Lower leg skin (tissue), 4 donors: ENCODE measurements around the gene ENO2. TPM values are rescaled to one million over a fixed set of nuclear protein-coding genes. Genes with fewer than 3 reads are reported as not detected.
"Not testable (repeated sequence)": the region's sequence is repeated elsewhere in the genome, so short reads cannot be mapped to it uniquely, and the experiment has no call there.

ENCODE experiments used
- DNase-seq, 2 donors: peaks; one replicate each; pipeline ENCODE4 v3.0.0-alpha.2; 2019; ENCODE audit warnings: low spot score in 2 of 2
- H3K4me3 ChIP-seq: fragments of 200-600 bp; sonication (generic); 2 replicates; pipeline ENCODE4 v1.5.1; 2017; ENCODE audit warnings: mild to moderate bottlenecking, low read depth; ENCODE audit not compliant: poor library complexity, severe bottlenecking
- CTCF ChIP-seq, 3 donors: fragments of 450-650 bp; IDR thresholded peaks; one replicate each; pipeline ENCODE4 v1.5.1; 2016; ENCODE audit warnings: antibody characterized with exemption in 3 of 3, mild to moderate bottlenecking in 3 of 3, moderate library complexity in 2 of 3
- POLR2A ChIP-seq, 2 donors: fragments of 450-650 bp; IDR thresholded peaks; one replicate each; pipeline ENCODE4 v1.6.1; 2016 to 2017; ENCODE audit warnings: antibody characterized with exemption in 2 of 2, mild to moderate bottlenecking in 1 of 2, moderate library complexity in 1 of 2
- WGBS, 2 donors: methylation state at CpG; one replicate each; pipeline ENCODE4 v1.1.5; 2018; 5-methylcytosine and 5-hydroxymethylcytosine counted together
- intact Hi-C: fragments of 100-400 bp; cut with DNase I; formaldehyde crosslinking; loops from one replicate; pipeline ENCODE4 v1.15.0; 2023; ENCODE audit warnings: low total_unique reads
- total RNA-seq, 4 donors: library from RNA; depleted of rRNA; stranded (reverse); fragments of >200 nt; gene quantifications; one replicate each; pipeline ENCODE4 v1.1.0, GENCODE V29; 2016

Gene ENO2
- total RNA-seq, 4 donors from 2014 or later, result 3.6 to 7.9 (median 6.1) TPM

- intact Hi-C loops, result loop anchor here (10.0 kb wide), 1 partner anchor 91 kb away; no protein-coding TSS in a partner anchor
These were observed 41.0 kb upstream of the ENO2 start, which contains the start of gene SPSB2 for GRCh38 chr12:6873094-6874014. Gene SPSB2 (minus strand): TSS chr12:6873303. CDS start chr12:6872901, 402 bp downstream.

GRCh38 chr12:6874015-6874368, 40.4 kb upstream of the ENO2 start:
- not testable (repeated sequence) for H3K4me3 ChIP-seq, DNase-seq
- intact Hi-C loops, result loop anchor here (10.0 kb wide), 1 partner anchor 91 kb away; no protein-coding TSS in a partner anchor
- 46 to 52% methylated on average over 9 of the region's 9 CpGs for WGBS, 2 donors

More at GRCh38 chr12:6873094-6874014, 41.0 kb upstream of the ENO2 start, which contains the start of gene SPSB2:
- no peak for TF ChIP-seq POLR2A (IDR thresholded peaks at IDR 0.05)
- TF ChIP-seq CTCF (IDR thresholded peaks at IDR 0.05), result no peak
- WGBS, 2 donors, result 0 to 2% methylated on average over 48 to 50 of the region's 66 CpGs
- H3K4me3 ChIP-seq, result peak within 1 kb of the TSS; percentile 56
- peak; percentile 95 to 99 for DNase-seq

GRCh38 chr12:6879824-6880223, 34.6 kb upstream of the ENO2 start:
- not testable (repeated sequence) for H3K4me3 ChIP-seq, DNase-seq
- intact Hi-C loops, result loop anchor here (10.0 kb wide), 1 partner anchor 85 kb away; no protein-coding TSS in a partner anchor
- 94 to 95% methylated on average over 11 of the region's 11 CpGs for WGBS, 2 donors

- H3K4me3 ChIP-seq, result no peak overlapping the region
- TF ChIP-seq CTCF (IDR thresholded peaks at IDR 0.05) (no peak), POLR2A (IDR thresholded peaks at IDR 0.05) (no peak)
- 97 to 98% methylated on average over 5 of the region's 5 CpGs for WGBS, 2 donors
- DNase-seq, result no peak
- intact Hi-C loops, result no loop called here
These were observed 31.1 kb upstream of the ENO2 start for GRCh38 chr12:6883252-6883651.

GRCh38 chr12:6883683-6884082, 30.7 kb upstream of the ENO2 start:
- no peak for DNase-seq
- H3K4me3 ChIP-seq, result no peak overlapping the region
- TF ChIP-seq CTCF (IDR thresholded peaks at IDR 0.05), result no peak
- no peak for TF ChIP-seq POLR2A (IDR thresholded peaks at IDR 0.05)
- 90 to 96% methylated on average over 11 of the region's 11 CpGs for WGBS, 2 donors
- intact Hi-C loops, result no loop called here

GRCh38 chr12:6884539-6884938, 29.8 kb upstream of the ENO2 start:
- H3K4me3 ChIP-seq, result no peak overlapping the region
- intact Hi-C loops, result no loop called here
- TF ChIP-seq CTCF (IDR thresholded peaks at IDR 0.05), result no peak
- no peak for TF ChIP-seq POLR2A (IDR thresholded peaks at IDR 0.05)
- DNase-seq, result no peak
- WGBS, 2 donors, result 83 to 87% methylated on average over 22 of the region's 22 CpGs

- 82 to 84% methylated on average over 12 to 13 of the region's 15 CpGs for WGBS, 2 donors
- DNase-seq, H3K4me3 ChIP-seq, intact Hi-C loops: not testable (repeated sequence)
These were observed 28.0 kb upstream of the ENO2 start for GRCh38 chr12:6886206-6886999.
